GM23248 (cell line): ENCODE measurements around the gene TSSK1B.

Experiments used
- EZH2 ChIP-seq: fragments of 200-600 bp; sonication (generic); IDR thresholded peaks from 2 replicates; pipeline ENCODE4 v1.6.1; 2018; ENCODE audit warnings: antibody characterized with exemption, mild to moderate bottlenecking; ENCODE audit not compliant: insufficient read depth, poor library complexity, severe bottlenecking
- EZH2phosphoT487 ChIP-seq: fragments of 200-600 bp; sonication (generic); IDR thresholded peaks from 2 replicates; pipeline ENCODE4 v1.6.1; 2018; ENCODE audit warnings: antibody characterized with exemption, moderate library complexity, mild to moderate bottlenecking, low read depth; ENCODE audit not compliant: insufficient read depth

DNA sequence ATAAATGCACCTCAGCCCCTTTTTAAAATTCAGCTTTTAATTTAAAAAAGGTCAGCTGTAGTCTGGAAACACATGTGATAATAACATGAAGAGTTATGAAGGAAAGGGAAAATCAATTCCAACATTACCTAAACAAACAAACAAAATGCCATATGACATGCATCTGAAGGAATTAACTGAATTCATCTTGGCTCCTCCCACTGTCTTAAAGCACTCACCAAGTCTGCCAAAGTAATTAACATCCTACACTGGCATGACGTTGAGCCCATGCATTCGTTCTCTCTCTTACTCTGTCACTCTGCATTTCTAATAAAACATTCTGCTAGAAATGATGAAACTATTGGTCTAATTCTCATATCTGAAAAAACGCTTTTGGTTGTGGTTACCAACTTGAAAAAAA lies 37.7 kb downstream of the TSSK1B start:
- TF ChIP-seq EZH2 = no peak
- no peak for TF ChIP-seq EZH2phosphoT487
